Measurements from ENCODE around the gene NBPF26. TPM values are rescaled to one million over a fixed set of nuclear protein-coding genes. Genes with fewer than 3 reads are reported as not detected.
"Not testable (repeated sequence)": the region's sequence is repeated elsewhere in the genome, so short reads cannot be mapped to it uniquely, and the experiment has no call there.

Gene NBPF26
- total RNA-seq, 1 donor from 2014 or later, result 2.4 TPM

DNA sequence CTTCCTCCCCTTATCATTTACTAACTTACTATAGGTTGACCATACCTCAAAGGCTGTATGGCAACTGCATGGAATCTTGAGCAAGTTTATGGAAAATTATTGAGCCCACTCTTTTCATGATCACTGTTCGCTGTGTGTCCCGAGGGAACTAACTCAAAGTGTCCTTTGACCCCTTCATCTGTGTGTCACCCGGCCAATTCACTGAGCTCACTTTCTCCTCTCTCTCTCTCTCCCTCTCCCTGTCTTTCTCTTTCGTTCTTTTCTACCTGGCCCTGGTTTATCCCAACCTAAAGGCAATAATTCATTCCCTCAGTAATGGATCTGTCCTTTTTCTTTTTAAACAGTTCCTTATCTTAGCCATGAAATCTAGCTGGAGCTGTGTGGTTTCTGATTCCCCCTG, 102.9 kb downstream of the NBPF26 start:
- H3K4me1 ChIP-seq; H3K4me3 ChIP-seq; H3K27me3 ChIP-seq (ENCODE audit: low read depth); H3K36me3 ChIP-seq; DNase-seq; H3K9me3 ChIP-seq; ATAC-seq; H3K27ac ChIP-seq; intact Hi-C loops (cut with DNase I): not testable (repeated sequence)

GRCh38 chr1:120844186-120844944, 120.6 kb downstream of the NBPF26 start:
- H3K4me1 ChIP-seq; H3K9me3 ChIP-seq; H3K27ac ChIP-seq; H3K27me3 ChIP-seq (ENCODE audit: low read depth); H3K36me3 ChIP-seq; ATAC-seq; DNase-seq; H3K4me3 ChIP-seq; intact Hi-C loops (cut with DNase I): not testable (repeated sequence)

DNA sequence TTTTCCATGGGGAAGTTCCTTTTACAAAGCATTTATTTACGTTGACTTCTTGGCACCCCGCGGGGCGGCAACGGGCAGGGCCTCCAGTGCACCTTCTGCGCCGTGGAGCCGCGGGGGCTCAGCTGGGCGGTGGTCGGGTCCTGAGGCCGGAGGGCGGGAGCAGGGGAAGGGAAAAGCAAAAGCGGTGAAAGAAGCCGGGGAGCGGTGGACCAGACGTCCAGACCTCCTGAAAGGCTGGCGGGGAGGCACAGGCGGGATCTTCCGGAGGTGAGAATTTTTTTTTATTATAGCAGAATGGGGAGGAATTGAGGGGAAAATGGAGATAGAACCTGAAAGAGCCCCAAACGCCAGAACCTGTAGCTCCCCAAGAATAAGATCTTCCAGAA, 121.2 kb downstream of the NBPF26 start:
- H3K27ac ChIP-seq; H3K9me3 ChIP-seq; H3K4me3 ChIP-seq; H3K27me3 ChIP-seq (ENCODE audit: low read depth); H3K36me3 ChIP-seq; H3K4me1 ChIP-seq; intact Hi-C loops (cut with DNase I); ATAC-seq; DNase-seq: not testable (repeated sequence)

DNA sequence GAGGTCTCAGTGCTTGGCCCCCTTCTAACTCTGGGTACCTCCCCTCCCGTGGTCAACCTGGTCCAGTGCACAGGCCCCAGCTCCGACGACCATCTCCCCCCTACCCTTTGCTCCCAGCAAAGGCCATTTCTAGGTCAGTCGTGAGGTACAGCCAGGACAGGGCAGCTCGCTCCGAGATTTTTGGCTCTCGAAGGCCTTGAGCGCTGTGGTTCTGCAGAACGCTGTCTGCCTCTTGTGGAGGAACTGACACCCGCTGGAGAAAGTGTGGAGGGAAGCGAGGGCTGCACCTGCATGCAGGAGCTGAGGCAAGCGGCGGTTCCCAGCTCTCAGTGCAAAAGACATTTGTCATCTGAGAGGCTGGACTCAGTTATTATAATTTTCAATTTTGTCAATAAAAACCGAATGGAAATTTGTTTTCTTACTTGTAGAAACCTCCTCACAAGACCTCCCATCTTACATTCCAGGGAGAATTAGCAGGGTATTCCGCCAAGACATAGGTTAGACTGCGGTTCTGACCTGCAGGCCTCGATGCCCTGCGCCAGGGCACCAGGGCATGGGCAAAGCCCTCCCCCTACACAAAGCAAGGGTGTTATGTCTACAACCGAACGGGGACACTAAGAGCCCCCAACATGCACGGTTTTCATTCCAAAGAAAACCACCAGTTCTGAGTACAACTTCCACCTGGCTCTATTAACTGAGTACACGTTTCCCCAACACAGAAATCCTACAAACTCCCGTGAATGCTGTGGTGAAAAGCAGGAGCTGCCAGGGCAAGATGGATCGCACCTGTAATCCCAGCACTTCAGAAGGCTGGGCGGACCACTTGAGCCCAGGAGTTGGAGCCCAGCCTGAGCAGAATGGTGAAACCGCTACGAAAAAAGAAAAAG, 125.9 kb downstream of the NBPF26 start:
- H3K9me3 ChIP-seq; H3K27me3 ChIP-seq (ENCODE audit: low read depth); H3K4me3 ChIP-seq; H3K36me3 ChIP-seq; DNase-seq; ATAC-seq; H3K27ac ChIP-seq; H3K4me1 ChIP-seq; intact Hi-C loops (cut with DNase I): not testable (repeated sequence)

DNA sequence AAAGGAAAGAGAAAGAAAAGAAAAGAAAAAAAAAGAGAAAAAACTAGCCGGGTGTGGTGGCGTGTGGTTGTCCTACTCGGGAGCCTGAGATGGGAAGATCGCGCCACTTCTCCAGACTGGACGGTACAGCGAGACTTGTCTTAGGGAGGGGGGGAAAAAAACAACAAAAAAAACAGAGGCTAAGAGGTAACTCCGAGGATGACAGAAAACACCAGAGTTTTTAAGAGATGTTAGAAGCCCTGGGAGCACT, 126.5 kb downstream of the NBPF26 start:
- not testable (repeated sequence) for H3K27ac ChIP-seq, H3K4me3 ChIP-seq

GRCh38 chr1:120850537-120851421, 127.0 kb downstream of the NBPF26 start:
- H3K4me1 ChIP-seq; H3K27ac ChIP-seq; DNase-seq; H3K27me3 ChIP-seq (ENCODE audit: low read depth); H3K9me3 ChIP-seq; H3K4me3 ChIP-seq; H3K36me3 ChIP-seq; intact Hi-C loops (cut with DNase I): not testable (repeated sequence)
- peak in 1 of 2 donors; percentile 40 for ATAC-seq

More for the DNA sequence above, 126.5 kb downstream of the NBPF26 start:
- H3K9me3 ChIP-seq; intact Hi-C loops (cut with DNase I); H3K36me3 ChIP-seq; DNase-seq; H3K4me1 ChIP-seq; ATAC-seq; H3K27me3 ChIP-seq (ENCODE audit: low read depth): not testable (repeated sequence)

DNA sequence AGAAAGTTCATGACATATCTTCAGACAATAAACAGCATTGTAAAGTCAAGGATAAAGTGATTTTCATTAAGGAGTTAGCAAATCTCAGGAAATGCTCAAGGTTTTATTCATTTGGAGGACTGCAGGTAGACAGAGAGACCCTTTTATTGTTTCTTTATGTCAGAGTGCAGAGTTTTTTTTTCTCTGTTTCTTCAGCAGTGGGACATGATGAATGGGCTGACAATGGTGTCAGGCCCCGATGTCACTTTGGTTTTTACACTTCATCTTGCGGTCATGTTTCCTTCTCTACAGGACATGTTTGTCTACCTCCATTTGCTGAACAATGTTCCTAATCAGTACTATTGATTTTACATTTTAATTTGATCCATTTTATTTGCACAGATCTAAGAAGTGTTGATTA, 134.4 kb downstream of the NBPF26 start:
- H3K4me3 ChIP-seq; intact Hi-C loops (cut with DNase I); H3K27ac ChIP-seq; H3K27me3 ChIP-seq (ENCODE audit: low read depth); ATAC-seq; H3K4me1 ChIP-seq; DNase-seq; H3K36me3 ChIP-seq; H3K9me3 ChIP-seq: not testable (repeated sequence)

DNA sequence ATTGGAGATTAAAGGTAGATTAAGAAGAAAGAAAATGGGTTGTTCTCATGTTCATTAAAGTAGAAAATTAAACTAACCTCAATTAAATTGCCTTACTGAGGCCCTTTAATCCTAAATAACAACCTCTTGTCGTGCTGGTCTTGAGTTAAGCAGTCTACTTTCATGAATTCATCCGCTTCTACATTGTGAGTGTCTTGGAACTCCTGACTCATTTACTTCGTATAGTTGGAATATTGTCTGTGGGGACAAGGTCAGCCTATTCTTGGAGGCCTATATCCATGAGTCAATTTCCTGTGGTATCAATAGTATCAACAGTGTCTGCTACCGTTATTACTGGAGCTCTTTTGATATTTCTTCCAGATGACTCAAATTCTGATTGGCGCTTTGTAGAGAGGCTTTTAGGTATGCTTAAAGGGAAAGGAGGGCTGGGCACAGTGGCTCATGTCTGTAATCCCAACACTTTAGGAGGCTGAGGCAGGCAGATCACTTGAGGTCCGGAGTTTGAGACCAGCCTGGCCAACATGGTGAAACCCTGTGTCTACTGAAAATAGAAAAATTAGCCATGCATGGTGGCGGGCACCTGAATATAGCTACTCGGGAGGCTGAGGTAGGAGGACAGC, 136.0 kb downstream of the NBPF26 start:
- intact Hi-C loops (cut with DNase I); H3K4me3 ChIP-seq; H3K36me3 ChIP-seq; H3K27ac ChIP-seq; H3K27me3 ChIP-seq (ENCODE audit: low read depth); ATAC-seq; H3K9me3 ChIP-seq; DNase-seq; H3K4me1 ChIP-seq: not testable (repeated sequence)

GRCh38 chr1:120878206-120878605, 154.5 kb downstream of the NBPF26 start:
- H3K36me3 ChIP-seq; H3K27me3 ChIP-seq (ENCODE audit: low read depth); H3K4me1 ChIP-seq; ATAC-seq; H3K4me3 ChIP-seq; DNase-seq; H3K27ac ChIP-seq; intact Hi-C loops (cut with DNase I); H3K9me3 ChIP-seq: not testable (repeated sequence)

GRCh38 chr1:120880056-120880455, 156.3 kb downstream of the NBPF26 start:
- intact Hi-C loops (cut with DNase I); H3K9me3 ChIP-seq; H3K27me3 ChIP-seq (ENCODE audit: low read depth); H3K36me3 ChIP-seq; H3K4me1 ChIP-seq; H3K4me3 ChIP-seq; DNase-seq; H3K27ac ChIP-seq; ATAC-seq: not testable (repeated sequence)

- H3K27me3 ChIP-seq (ENCODE audit: low read depth); ATAC-seq; DNase-seq; H3K9me3 ChIP-seq; H3K36me3 ChIP-seq; H3K4me1 ChIP-seq; H3K27ac ChIP-seq; H3K4me3 ChIP-seq; intact Hi-C loops (cut with DNase I): not testable (repeated sequence)
These were observed 158.2 kb downstream of the NBPF26 start for GRCh38 chr1:120881934-120882333.
